ENCODE results near the gene GNG14. TPM values are rescaled to one million over a fixed set of nuclear protein-coding genes. Genes with fewer than 3 reads are reported as not detected.
A peak's percentile ranks its signal among the peaks of the same experiment; 100 is the strongest.

GNG14 gene
- total and polyA plus RNA-seq, 10 of the 15 experiments (the other 5 are each of a cell fraction or from before 2014, with no cell fraction given): not detected

- Histone ChIP-seq H3K4me2 (ENCODE audit: control insufficient read depth, insufficient read depth) (peak overlapping the region; percentile 56; the same call in 1 of the 2 replicates), H3K36me3 (ENCODE audit: control insufficient read depth in 2 of 2, insufficient read depth in 2 of 2, low read length in 1 of 2) (peaks cover 23 to 26% of the 10 kb centered on the region in 2 experiments), H3K4me1 (ENCODE audit: control insufficient read depth, insufficient read depth, low read length) (peaks cover 4% of the 10 kb centered on the region; the same call in 1 of the 2 replicates), H3K79me2 (ENCODE audit: control insufficient read depth, insufficient read depth, low read length) (peaks cover 9% of the 10 kb centered on the region), H3K9me3 (replicated peaks; ENCODE audit: control insufficient read depth, insufficient read depth, low read length) (no peaks in the 10 kb centered on the region), H4K20me1 (ENCODE audit: control insufficient read depth, insufficient read depth) (no peaks in the 10 kb centered on the region; the same call in 1 of the 2 replicates), H3K27me3 (replicated peaks in 1 of 2; ENCODE audit: control insufficient read depth in 2 of 2, insufficient read depth in 2 of 2, low read length in 1 of 2) (no peaks in the 10 kb centered on the region), H2AFZ (ENCODE audit: control insufficient read depth, low read depth, low read length) (no peak overlapping the region), H3K9ac (ENCODE audit: control insufficient read depth, insufficient read depth, low read length) (no peak overlapping the region), H3K4me3 (peak overlapping the region; percentile 99; the same call in 1 of the 2 replicates), H3K27ac (ENCODE audit: control insufficient read depth, insufficient read depth) (no peak overlapping the region)
- ATAC-seq: no peak
- ChIA-PET SMC1A (ENCODE audit: uncharacterized antibody, unreplicated experiment) (interaction anchor here (0.9 kb wide), 1 partner anchor 52 kb away, joined by 3 read pairs; no protein-coding TSS in a partner anchor), CTCF (interaction anchor here (1.2 to 1.5 kb wide), 2 partner anchors 40 to 116 kb away, joined by 3 read pairs; no protein-coding TSS in a partner anchor), RAD21 (ENCODE audit: unreplicated experiment) (no interaction called here), POLR2A (no interaction called here)
- FAIRE-seq: no peak
- WGBS (ENCODE audit: insufficient coverage, insufficient replicate concordance, low lambda C conversion rate, missing lambda C conversion rate): 93% methylated on average over 9 of the region's 9 CpGs
- no TSS peak for BruUV-seq (replicated peaks)
- intact Hi-C loops (cut with micrococcal nuclease; ENCODE audit: unreplicated experiment) (no loop called here), in situ Hi-C loops (cut with MboI) (no loop called here)
- TF ChIP-seq IRF4 (IDR thresholded peaks at IDR 0.05; ENCODE audit: low read depth, low read length): no peak
- no peak for TF ChIP-seq SMC3 (IDR thresholded peaks at IDR 0.05; ENCODE audit: borderline replicate concordance, low read length)
- no peak for DNase-seq (ENCODE audit: low read depth, low spot score)
Observed at GRCh38 chr19:12680034-12680433, 7.8 kb upstream of the GNG14 start.

- Histone ChIP-seq H3K4me3 (peak within 1 kb of the TSS; percentile 99), H3K9ac (ENCODE audit: control insufficient read depth, insufficient read depth, low read length) (peak within 1 kb of the TSS; percentile 98), H3K79me2 (ENCODE audit: control insufficient read depth, insufficient read depth, low read length) (peaks cover 9% of the 10 kb centered on the region), H3K36me3 (ENCODE audit: control insufficient read depth in 2 of 2, insufficient read depth in 2 of 2, low read length in 1 of 2) (peaks cover 13 to 14% of the 10 kb centered on the region in 2 experiments), H4K20me1 (ENCODE audit: control insufficient read depth, insufficient read depth) (no peaks in the 10 kb centered on the region; the same call in 1 of the 2 replicates), H3K4me1 (ENCODE audit: control insufficient read depth, insufficient read depth, low read length) (peaks cover 4% of the 10 kb centered on the region; the same call in 1 of the 2 replicates), H2AFZ (ENCODE audit: control insufficient read depth, low read depth, low read length) (peak within 1 kb of the TSS; percentile 89), H3K27ac (ENCODE audit: control insufficient read depth, insufficient read depth) (peak within 1 kb of the TSS; percentile 98), H3K27me3 (replicated peaks in 1 of 2; ENCODE audit: control insufficient read depth in 2 of 2, insufficient read depth in 2 of 2, low read length in 1 of 2) (no peaks in the 10 kb centered on the region), H3K9me3 (replicated peaks; ENCODE audit: control insufficient read depth, insufficient read depth, low read length) (no peaks in the 10 kb centered on the region), H3K4me2 (ENCODE audit: control insufficient read depth, insufficient read depth) (peak within 1 kb of the TSS; percentile 76)
- FAIRE-seq: peak; percentile 96
- ChIA-PET POLR2A (interaction anchor here (0.6 to 2.5 kb wide), 10 partner anchors 9 to 1169 kb away, joined by 3 to 8 read pairs (median 6); partner anchors contain the start of genes MAN2B1, TNPO2, TRIR and WDR83), CTCF (interaction anchor here (0.6 to 1.9 kb wide), 10 partner anchors 9 to 1671 kb away, joined by 3 to 4 read pairs (median 3); partner anchors contain the start of gene TRIR), RAD21 (ENCODE audit: unreplicated experiment) (interaction anchor here (0.6 to 1.4 kb wide), 4 partner anchors 12 to 115 kb away, joined by 3 to 5 read pairs (median 4); a partner anchor contains a TSS), SMC1A (ENCODE audit: uncharacterized antibody, unreplicated experiment) (interaction anchor here (0.5 to 1.3 kb wide), 3 partner anchors 12 to 116 kb away, joined by 3 to 4 read pairs (median 4); a partner anchor contains a TSS)
- WGBS (ENCODE audit: insufficient coverage, insufficient replicate concordance, low lambda C conversion rate, missing lambda C conversion rate): under 1% methylated on average over 67 of the region's 68 CpGs
- BruUV-seq (replicated peaks): TSS peak; percentile 83
- DNase-seq (ENCODE audit: low read depth, low spot score): peak; percentile 95
- intact Hi-C loops (cut with micrococcal nuclease; ENCODE audit: unreplicated experiment) (loop anchor here (1.0 kb wide), 1 partner anchor 112 kb away; no protein-coding TSS in a partner anchor), in situ Hi-C loops (cut with MboI) (no loop called here)
- ATAC-seq: peak; percentile 91
- TF ChIP-seq, protein P1, sequence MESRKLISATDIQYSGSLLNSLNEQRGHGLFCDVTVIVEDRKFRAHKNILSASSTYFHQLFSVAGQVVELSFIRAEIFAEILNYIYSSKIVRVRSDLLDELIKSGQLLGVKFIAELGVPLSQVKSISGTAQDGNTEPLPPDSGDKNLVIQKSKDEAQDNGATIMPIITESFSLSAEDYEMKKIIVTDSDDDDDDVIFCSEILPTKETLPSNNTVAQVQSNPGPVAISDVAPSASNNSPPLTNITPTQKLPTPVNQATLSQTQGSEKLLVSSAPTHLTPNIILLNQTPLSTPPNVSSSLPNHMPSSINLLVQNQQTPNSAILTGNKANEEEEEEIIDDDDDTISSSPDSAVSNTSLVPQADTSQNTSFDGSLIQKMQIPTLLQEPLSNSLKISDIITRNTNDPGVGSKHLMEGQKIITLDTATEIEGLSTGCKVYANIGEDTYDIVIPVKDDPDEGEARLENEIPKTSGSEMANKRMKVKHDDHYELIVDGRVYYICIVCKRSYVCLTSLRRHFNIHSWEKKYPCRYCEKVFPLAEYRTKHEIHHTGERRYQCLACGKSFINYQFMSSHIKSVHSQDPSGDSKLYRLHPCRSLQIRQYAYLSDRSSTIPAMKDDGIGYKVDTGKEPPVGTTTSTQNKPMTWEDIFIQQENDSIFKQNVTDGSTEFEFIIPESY (IDR thresholded peaks at IDR 0.05): no peak
- no peak for TF ChIP-seq SMC3 (IDR thresholded peaks at IDR 0.05; ENCODE audit: borderline replicate concordance, low read length)
- no peak for TF ChIP-seq TBL1XR1 (IDR thresholded peaks at IDR 0.05; ENCODE audit: low read depth, low read length)
- TF ChIP-seq E2F4 (IDR thresholded peaks at IDR 0.05; ENCODE audit: low read depth, low read length): no peak
- TF ChIP-seq MTA3 (IDR thresholded peaks at IDR 0.05; ENCODE audit: borderline replicate concordance, low read length): no peak
- TF ChIP-seq IRF4 (IDR thresholded peaks at IDR 0.05; ENCODE audit: low read depth, low read length): no peak
- no peak for TF ChIP-seq NR2C2 (IDR thresholded peaks at IDR 0.05; ENCODE audit: borderline replicate concordance, control insufficient read depth, insufficient read length, low read depth)
- peak; percentile 87; the same call in 1 of the 2 replicates for TF ChIP-seq ASH2L (IDR thresholded peaks at IDR 0.05; ENCODE audit: borderline replicate concordance, low read depth)
- peak; percentile 98 for TF ChIP-seq YY1 (IDR thresholded peaks at IDR 0.05; ENCODE audit: low read depth, low read length)
- TF ChIP-seq GATAD2B (conservative IDR thresholded peaks at IDR 0.05; ENCODE audit: low read depth): no peak; the same call in 1 of the 2 replicates
Observed at GRCh38 chr19:12681074-12681987, 6.5 kb upstream of the GNG14 start, which contains the start of gene DHPS. TSS of gene DHPS (minus strand) at chr19:12681880. CDS start at chr19:12681766, 114 bp downstream.
